ENCODE measurements around the gene TFB2M. TPM values are rescaled to one million over a fixed set of nuclear protein-coding genes. Genes with fewer than 3 reads are reported as not detected.

The TFB2M gene
- total RNA-seq (2022; extraction: Qiagen RNA extraction; ENCODE audit: low read depth), result 31.7 to 47.5 TPM (median 35.5 TPM) in 5 replicates

GRCh38 chr1:246566128-246566812, at the start of gene TFB2M, which contains the start of gene CNST:
TSS of gene TFB2M (minus strand) at chr1:246566261. CDS start at chr1:246566138, 123 bp downstream.
TSS of gene CNST (plus strand) at chr1:246566456. CDS start at chr1:246591563, 25,107 bp downstream.

GRCh38 chr1:246506674-246507481, 59.2 kb downstream of the TFB2M start, which contains the start of gene SMYD3:
TSS of gene SMYD3 (minus strand) at chr1:246507279.

Other genes starting within 250 kb of the TFB2M start
- gene SMYD3, start 59.0 kb downstream of the TFB2M start, total RNA-seq (2022; extraction: Qiagen RNA extraction; ENCODE audit: low read depth), result 12.2 to 14.9 TPM (median 14.5 TPM) in 5 replicates
- 6.1 to 10.6 TPM (median 7.0 TPM) in 5 replicates for gene CNST, start 195 bp upstream of the TFB2M start, total RNA-seq (2022; extraction: Qiagen RNA extraction; ENCODE audit: low read depth)
- 43.2 to 51.6 TPM (median 47.4 TPM) in 5 replicates for gene SCCPDH, start 158.1 kb upstream of the TFB2M start, total RNA-seq (2022; extraction: Qiagen RNA extraction; ENCODE audit: low read depth)